IPS-15b (cell line): Measurements from ENCODE around the gene CS.
"Not testable (repeated sequence)": the region's sequence is repeated elsewhere in the genome, so short reads cannot be mapped to it uniquely, and the experiment has no call there.

ENCODE experiments used
- H3K27me3 ChIP-seq: one replicate; pipeline ENCODE4 v1.6.1; 2013; ENCODE audit warnings: low read length; ENCODE audit not compliant: control insufficient read depth, insufficient read depth
- H3K36me3 ChIP-seq: one replicate; pipeline ENCODE4 v1.6.1; 2013; ENCODE audit warnings: low read length; ENCODE audit not compliant: control insufficient read depth, insufficient read depth
- H3K4me1 ChIP-seq: one replicate; pipeline ENCODE4 v1.6.1; 2013; ENCODE audit warnings: mild to moderate bottlenecking, low read length; ENCODE audit not compliant: control insufficient read depth, insufficient read depth
- H3K4me3 ChIP-seq: one replicate; pipeline ENCODE4 v1.5.1; 2013; ENCODE audit warnings: low read depth, low read length
- H3K9ac ChIP-seq: one replicate; pipeline ENCODE4 v1.6.1; 2013; ENCODE audit warnings: low read depth, mild to moderate bottlenecking, low read length
- H3K9me3 ChIP-seq: one replicate; pipeline ENCODE4 v1.6.1; 2013; ENCODE audit warnings: mild to moderate bottlenecking, low read length; ENCODE audit not compliant: control insufficient read depth, insufficient read depth

Gene CS

DNA sequence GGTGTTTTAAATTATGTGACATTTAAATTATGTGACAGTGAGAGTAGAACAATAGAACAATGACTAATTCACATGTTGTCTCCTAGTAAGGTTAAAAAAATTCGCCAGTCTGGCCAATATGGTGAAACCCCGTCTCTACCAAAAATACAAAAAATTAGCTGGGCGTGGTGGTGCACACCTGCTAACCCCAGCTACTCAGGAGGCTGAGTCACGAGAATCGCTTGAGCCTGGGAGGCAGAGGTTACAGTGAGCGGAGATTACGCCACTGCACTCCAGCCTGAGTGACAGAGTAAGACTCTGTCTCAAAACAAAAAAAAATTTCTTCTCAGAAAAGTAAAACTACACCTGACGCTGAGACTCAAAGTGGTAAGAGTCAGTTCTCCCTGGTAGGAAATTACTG lies 2.7 kb downstream of the CS start:
- H3K4me1 ChIP-seq = peaks cover 6% of the 10 kb centered on the region
- H3K36me3 ChIP-seq = peaks cover 7% of the 10 kb centered on the region
- H3K27me3 ChIP-seq = no peaks in the 10 kb centered on the region
- no peak overlapping the region for H3K9ac ChIP-seq
- H3K4me3 ChIP-seq = no peak overlapping the region
- H3K9me3 ChIP-seq = no peaks in the 10 kb centered on the region

GRCh38 chr12:56296295-56296694 lies 3.8 kb downstream of the CS start:
- Histone ChIP-seq H3K9ac (no peak overlapping the region), H3K4me1 (peaks cover 6% of the 10 kb centered on the region), H3K27me3 (no peaks in the 10 kb centered on the region), H3K4me3 (no peak overlapping the region), H3K36me3 (peaks cover 13% of the 10 kb centered on the region), H3K9me3 (no peaks in the 10 kb centered on the region)

DNA sequence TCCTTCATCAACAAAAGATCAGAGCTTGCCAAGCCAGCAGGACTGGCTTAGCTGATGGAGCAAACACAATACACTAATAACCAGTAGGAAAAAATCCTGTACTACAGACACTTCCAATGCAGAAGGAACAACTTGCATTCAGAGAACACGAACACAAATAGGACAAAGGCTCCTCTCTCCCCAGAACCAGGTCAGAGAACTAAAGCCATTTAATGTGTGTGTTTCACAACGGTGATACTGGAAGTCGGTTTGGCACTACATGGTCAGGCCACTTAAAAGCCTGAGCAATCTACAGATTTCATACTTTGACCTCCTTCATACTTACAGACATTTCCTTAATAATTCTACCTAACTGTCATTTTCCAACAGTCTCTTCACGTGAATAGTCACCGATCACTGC lies 6.3 kb downstream of the CS start:
- H3K4me3 ChIP-seq = no peak overlapping the region
- no peaks in the 10 kb centered on the region for H3K9me3 ChIP-seq
- no peaks in the 10 kb centered on the region for H3K4me1 ChIP-seq
- H3K36me3 ChIP-seq = peaks cover 15% of the 10 kb centered on the region
- no peaks in the 10 kb centered on the region for H3K27me3 ChIP-seq
- H3K9ac ChIP-seq = no peak overlapping the region

GRCh38 chr12:56288705-56289387 lies 11.3 kb downstream of the CS start:
- no peaks in the 10 kb centered on the region for H3K9me3 ChIP-seq
- H3K36me3 ChIP-seq = peaks cover 34% of the 10 kb centered on the region
- no peak overlapping the region for H3K4me3 ChIP-seq
- no peak overlapping the region for H3K9ac ChIP-seq
- no peaks in the 10 kb centered on the region for H3K4me1 ChIP-seq
- H3K27me3 ChIP-seq = no peaks in the 10 kb centered on the region

GRCh38 chr12:56286044-56286830 lies 13.9 kb downstream of the CS start:
- H3K9me3 ChIP-seq = no peaks in the 10 kb centered on the region
- H3K36me3 ChIP-seq = peaks cover 37% of the 10 kb centered on the region
- H3K4me1 ChIP-seq = no peaks in the 10 kb centered on the region
- H3K9ac ChIP-seq = no peak overlapping the region
- H3K4me3 ChIP-seq = no peak overlapping the region
- H3K27me3 ChIP-seq = no peaks in the 10 kb centered on the region

DNA sequence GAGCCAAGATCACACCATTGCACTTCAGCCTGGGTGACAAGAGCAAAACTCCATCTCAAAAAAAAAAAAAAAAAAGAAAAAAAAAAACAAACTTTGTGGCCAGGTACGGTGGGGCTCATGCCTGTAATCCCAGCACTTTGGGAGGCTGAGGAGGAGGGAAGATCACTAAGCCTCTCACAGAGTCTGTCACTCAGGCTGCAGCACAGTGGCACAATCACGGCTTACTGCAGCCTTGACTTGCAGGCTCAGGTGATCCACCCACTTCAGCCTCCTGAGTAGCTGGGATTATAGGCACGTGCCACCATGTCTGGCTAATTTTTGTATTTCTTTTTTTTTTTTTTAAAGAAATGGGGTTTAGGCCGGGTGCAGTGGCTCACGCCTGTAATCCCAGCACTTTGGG lies 15.9 kb downstream of the CS start:
- peaks cover 42% of the 10 kb centered on the region for H3K36me3 ChIP-seq
- H3K4me1 ChIP-seq, H3K9ac ChIP-seq, H3K27me3 ChIP-seq, H3K4me3 ChIP-seq, H3K9me3 ChIP-seq: not testable (repeated sequence)

DNA sequence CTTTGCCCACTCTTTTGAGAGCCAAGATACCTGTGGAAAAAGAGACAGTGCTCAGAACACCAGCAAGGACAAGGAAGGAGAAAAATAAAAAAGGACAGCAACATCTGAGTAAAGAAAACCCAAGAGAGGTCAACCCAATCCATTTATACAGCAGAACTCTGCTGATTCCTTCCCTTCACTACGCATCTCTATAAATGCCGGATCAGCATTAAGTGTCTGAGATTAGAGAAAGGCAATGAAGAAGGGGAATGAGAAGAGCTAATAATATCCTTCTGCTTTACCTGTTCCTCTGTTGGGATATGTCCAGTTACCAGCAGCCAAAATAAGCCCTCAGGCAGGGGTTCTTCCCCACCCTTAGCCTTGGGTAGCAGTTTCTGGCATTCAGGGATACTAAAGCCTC lies 17.6 kb downstream of the CS start:
- Histone ChIP-seq H3K4me3 (no peak overlapping the region), H3K9ac (no peak overlapping the region), H3K36me3 (peaks cover 37% of the 10 kb centered on the region), H3K27me3 (no peaks in the 10 kb centered on the region), H3K9me3 (no peaks in the 10 kb centered on the region), H3K4me1 (no peaks in the 10 kb centered on the region)

DNA sequence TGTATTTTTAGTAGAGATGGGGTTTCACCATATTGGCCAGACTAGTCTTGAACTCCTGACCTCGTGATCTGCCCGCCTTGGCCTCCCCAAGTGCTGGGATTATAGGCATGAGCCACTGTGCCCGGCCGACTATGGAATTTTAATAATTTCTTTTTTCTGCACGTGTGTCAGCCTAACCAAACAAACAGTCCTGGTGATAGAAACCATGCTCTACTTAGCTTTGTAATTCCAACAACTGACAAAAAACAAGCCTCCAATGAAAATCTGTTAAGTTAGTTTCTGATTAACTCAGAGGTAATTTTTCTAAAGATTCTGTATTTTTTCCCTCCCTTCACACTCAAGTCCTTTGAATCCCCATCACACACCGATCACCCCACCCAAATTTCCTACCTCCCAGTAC lies 18.1 kb downstream of the CS start:
- no peaks in the 10 kb centered on the region for H3K9me3 ChIP-seq
- H3K4me1 ChIP-seq = no peaks in the 10 kb centered on the region
- H3K27me3 ChIP-seq = no peaks in the 10 kb centered on the region
- no peak overlapping the region for H3K4me3 ChIP-seq
- H3K9ac ChIP-seq = no peak overlapping the region
- peaks cover 37% of the 10 kb centered on the region for H3K36me3 ChIP-seq

DNA sequence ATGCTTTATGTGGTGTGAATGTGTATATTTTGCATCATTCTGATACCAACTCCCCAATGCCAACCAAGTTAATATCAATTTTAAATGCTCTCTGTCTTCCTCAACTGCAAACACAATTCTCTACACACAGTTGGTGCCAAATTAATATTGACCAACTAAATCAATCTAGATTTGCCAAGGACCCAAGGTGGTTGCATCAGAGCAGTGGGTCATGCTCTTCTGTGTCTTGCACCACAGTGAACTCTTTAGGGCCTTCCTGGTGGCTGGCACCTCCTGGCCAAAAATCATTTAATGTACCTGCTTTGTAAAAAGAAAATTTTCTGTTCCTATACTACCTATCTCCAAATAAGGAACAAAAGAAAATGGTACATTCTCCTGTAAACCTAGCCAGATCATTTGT lies 19.3 kb downstream of the CS start:
- Histone ChIP-seq H3K4me3 (no peak overlapping the region), H3K9ac (no peak overlapping the region), H3K4me1 (no peaks in the 10 kb centered on the region), H3K27me3 (no peaks in the 10 kb centered on the region), H3K36me3 (peaks cover 33% of the 10 kb centered on the region), H3K9me3 (no peaks in the 10 kb centered on the region)

DNA sequence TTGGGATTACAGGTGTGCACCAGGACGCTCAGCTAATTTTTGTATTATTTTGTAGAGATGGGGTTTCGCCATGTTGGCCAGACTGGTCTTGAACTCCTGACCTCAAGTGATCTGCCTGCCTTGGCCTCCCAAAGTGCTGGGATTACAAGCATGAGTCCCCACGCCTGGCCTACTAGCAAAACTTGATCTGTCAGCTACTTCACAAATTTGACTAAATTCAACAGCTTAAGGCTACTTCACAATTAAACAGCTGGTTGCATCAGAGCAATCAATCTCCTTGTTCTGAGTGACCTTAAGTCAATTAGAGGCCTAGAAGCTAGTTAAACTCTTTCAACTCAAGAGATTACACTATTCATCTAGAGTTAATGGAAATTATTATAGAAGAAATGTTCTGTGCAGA lies 21.2 kb downstream of the CS start:
- Histone ChIP-seq H3K27me3 (no peaks in the 10 kb centered on the region), H3K4me3 (no peak overlapping the region), H3K4me1 (no peaks in the 10 kb centered on the region), H3K9me3 (no peaks in the 10 kb centered on the region), H3K36me3 (peaks cover 36% of the 10 kb centered on the region), H3K9ac (no peak overlapping the region)

- H3K4me3 ChIP-seq = no peak overlapping the region
- H3K36me3 ChIP-seq = peaks cover 39% of the 10 kb centered on the region
- no peak overlapping the region for H3K9ac ChIP-seq
- no peaks in the 10 kb centered on the region for H3K27me3 ChIP-seq
- no peaks in the 10 kb centered on the region for H3K4me1 ChIP-seq
- no peaks in the 10 kb centered on the region for H3K9me3 ChIP-seq
Observed at GRCh38 chr12:56274299-56274698, 25.8 kb downstream of the CS start.

GRCh38 chr12:56272468-56272867 lies 27.7 kb downstream of the CS start:
- H3K4me3 ChIP-seq, H3K27me3 ChIP-seq, H3K9me3 ChIP-seq, H3K9ac ChIP-seq, H3K4me1 ChIP-seq: not testable (repeated sequence)
- peaks cover 36% of the 10 kb centered on the region for H3K36me3 ChIP-seq
